Posterior cingulate gyrus (tissue), 11 donors: Measurements from ENCODE around the gene ZNF552.
"Not testable (repeated sequence)": the region's sequence is repeated elsewhere in the genome, so short reads cannot be mapped to it uniquely, and the experiment has no call there.

Source experiments
- DNase-seq, 10 donors: peaks; one replicate each; pipeline versions ENCODE4 v3.0.0 to v3.0.0-alpha.2; 2020 to 2021; ENCODE audit warnings: mixed read lengths in 3 of 10
- intact Hi-C: fragments of 100-400 bp; cut with DNase I; formaldehyde crosslinking; loops from one replicate; pipeline ENCODE4 v1.15.1; 2023

Gene ZNF552

DNA sequence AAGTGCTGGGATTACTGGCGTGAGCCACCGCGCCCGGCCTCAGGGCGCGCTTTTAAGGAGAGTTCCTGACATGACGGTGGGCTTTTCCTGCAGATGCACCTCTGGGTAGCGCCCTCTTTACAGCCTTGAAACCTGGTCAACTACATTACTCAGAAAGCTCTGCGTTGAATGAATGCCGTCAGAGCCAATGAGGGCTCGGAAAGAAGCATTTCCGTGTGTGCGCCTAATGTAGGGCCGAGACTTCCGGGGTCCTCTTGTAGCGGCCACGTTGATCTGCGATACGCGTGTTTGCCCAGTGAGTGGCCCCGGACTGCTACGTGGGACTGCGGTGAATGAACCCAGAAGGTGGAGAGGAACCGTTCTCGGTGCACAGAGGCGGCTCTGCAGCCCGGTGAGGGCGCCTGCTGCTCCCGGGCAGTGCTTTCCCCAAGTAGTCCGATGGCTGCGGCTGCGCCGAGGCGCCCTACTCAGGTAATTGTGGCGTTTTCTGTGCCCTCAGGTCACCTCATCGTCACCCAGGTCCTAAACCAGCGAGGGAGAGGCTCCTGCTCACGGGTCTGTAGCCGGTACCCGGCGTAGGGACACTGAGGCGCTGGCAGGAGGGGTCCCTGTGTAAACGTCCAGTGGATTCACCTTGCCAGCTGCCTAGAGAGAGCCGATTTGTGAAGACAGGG, 4.9 kb upstream of the ZNF552 start:
- intact Hi-C loops: loop anchor here (10.0 kb wide), 1 partner anchor 335 kb away; the partner anchor contains the start of gene ZNF329
- DNase-seq: peak; percentile 72 to 97 (median 86)

DNA sequence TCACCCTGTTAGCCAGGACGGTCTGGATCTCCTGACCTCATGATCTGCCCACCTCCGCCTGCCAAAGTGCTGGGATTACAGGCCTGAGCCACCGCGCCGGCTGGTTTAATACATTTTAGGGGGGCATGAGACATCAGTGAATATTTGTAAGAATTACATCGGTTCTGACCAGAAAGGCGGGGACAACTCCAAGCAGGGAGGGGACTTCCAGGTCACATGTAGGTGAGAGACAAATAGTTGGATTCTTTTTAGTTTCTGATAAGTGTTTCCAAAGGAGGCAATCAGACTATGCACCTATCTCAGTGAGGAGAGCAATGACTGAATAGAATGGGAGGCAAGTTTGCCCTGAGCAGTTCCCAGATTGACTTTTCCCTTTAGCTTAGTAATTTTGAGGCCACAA, 3.7 kb upstream of the ZNF552 start:
- intact Hi-C loops: loop anchor here (10.0 kb wide), 1 partner anchor 336 kb away; the partner anchor contains the start of gene ZNF329
- peak in 1 of 10 donors; percentile 50 for DNase-seq

DNA sequence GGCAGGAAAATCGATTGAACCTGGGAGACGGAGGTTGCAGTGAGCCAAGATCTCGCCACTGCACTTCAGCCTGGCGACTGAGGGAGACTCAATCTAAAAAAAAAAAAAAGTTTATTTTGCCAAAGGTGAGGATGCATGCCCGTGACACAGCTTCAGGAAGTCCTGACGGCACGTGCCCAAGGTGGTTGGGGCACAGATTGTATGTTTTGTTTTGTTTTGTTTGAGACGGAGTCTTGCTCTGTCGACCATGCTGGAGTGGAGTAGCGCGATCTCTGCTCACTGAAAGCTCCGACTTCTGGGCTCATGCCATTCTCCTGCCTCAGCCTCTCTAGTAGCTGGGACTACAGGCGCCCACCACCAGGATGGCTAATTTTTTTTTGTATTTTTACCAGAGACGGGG, 3.3 kb upstream of the ZNF552 start:
- intact Hi-C loops: loop anchor here (10.0 kb wide), 1 partner anchor 337 kb away; the partner anchor contains the start of gene ZNF329
- DNase-seq: no peak

DNA sequence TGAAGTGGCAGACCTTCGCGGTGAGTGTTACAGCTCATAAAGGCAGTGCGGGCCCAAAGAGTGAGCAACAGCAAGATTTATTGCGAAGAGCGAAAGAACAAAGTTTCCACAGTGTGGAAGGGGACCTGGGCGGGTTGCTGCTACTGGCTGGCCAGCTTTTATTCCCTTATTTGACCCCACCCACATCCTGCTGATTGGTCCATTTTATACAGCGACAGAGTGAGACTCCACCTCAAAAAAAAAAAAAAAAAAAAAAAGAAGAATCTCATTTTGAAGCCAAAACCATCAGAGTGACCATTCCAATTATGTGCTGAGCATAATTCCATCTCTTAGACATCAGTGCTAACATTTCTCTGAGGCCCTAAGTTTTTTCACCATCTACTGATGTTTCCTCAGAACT, 1.9 kb upstream of the ZNF552 start:
- no peak for DNase-seq
- intact Hi-C loops: loop anchor here (10.0 kb wide), 1 partner anchor 338 kb away; the partner anchor contains the start of gene ZNF329

DNA sequence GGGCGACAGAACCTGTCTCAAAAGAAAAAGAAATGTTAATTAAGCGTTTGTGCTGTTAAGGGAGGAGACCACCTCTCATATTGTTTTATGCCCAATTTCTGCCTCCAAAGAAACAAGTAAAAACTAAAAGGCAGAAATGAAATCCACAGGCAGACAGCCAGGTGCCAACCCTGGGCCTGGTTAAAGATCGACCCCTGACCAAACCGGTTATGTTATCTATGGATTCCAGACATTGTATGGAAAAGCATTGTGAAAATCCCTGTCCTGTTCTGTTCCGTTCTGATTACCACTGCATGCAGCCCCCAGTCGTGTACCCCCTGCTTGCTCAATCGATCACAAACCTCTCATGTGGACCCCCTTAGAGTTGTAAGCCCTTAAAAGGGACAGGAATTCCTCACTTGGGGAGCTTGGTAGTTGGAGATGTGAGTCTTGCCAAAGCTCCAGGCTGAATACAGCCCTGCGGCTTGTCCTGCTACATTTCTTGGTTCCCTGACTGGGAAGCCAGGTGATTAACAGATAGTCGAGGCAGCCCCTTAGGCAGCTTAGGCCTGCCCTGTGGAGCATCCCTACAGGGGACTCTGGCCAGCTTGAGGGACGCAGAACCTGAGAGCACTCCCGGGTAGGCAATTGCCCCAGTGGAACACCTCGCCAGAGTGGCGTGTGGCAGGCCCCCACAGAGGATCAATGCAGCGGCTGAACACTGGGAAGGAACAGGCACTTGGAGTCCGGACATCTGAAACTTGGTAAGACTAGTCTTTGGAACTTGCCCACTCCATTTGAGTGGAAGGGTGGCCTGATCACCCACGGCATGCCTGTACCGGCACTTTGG, 748 bp upstream of the ZNF552 start:
- DNase-seq: peak in 1 of 10 donors; percentile 74
- intact Hi-C loops: loop anchor here (10.0 kb wide), 1 partner anchor 339 kb away; the partner anchor contains the start of gene ZNF329

DNA sequence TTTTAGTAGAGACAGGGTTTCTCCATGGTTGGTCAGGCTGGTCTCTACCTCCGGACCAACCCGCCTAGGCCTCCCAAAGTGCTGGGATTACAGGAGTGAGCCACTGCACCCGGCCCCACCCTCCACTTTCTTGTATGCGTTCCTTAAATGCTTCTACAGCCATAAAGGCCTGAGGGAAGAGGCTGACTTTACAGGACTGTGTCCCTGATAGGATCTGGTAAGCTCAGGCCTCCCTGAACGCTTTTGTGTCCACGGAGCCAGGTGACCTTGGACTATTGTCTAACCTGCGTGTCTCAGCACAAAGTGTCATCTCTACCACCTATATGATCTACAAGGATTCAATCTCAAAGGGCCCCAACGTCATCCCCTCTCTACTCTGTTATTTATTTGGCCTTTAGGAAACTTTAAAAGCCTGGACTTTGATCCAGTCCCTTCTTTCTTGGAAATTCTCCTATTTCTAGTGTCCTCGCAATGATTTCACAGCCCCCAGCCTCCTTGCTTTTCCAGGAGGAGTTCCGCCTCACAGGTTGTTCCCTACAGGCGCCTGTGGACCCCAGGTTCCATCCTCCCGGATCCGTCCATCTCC, 701 bp downstream of the ZNF552 start:
- DNase-seq: no peak
- intact Hi-C loops: loop anchor here (10.0 kb wide), 1 partner anchor 341 kb away; the partner anchor contains the start of gene ZNF329

DNA sequence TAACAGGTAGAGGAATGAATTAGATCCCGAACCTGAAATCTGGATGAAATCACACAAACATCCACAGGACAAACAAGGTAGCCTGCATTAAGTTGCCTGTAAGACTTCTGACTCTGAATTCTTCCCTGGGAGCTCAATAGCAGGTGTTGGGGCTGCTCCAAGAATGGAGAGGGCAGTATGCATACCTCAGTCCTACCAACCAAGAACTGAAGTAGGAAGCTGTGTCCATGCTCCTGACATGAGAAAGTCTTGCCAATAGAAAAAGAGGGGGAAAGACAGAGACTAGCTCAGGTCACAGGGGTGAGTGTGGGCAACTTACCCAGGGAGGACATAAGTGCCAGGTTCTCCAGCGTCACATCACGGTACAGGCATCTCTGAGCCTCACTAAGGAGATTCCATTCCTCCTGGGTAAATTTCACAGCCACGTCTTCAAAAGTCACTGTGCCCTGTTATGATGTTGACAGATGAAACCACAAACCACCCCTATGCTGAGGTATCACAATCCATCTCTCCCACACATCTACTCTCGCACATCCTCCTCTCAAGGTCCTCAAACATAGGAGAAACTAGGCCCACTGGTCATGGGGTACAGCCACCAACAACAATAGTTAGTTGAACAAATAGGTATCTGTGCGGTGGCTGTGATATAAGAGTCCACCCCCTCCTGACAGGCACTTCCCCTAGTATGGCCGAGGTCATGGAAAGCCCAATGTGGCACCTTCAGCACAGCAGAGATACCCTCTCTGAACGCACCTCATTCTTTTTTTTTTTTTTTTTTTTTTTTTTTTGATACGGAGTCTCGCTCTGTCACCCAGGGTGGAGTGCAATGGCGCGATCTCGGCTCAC, 1.5 kb downstream of the ZNF552 start:
- intact Hi-C loops: loop anchor here (10.0 kb wide), 1 partner anchor 342 kb away; the partner anchor contains the start of gene ZNF329
- peak in 1 of 10 donors; percentile 34 for DNase-seq

DNA sequence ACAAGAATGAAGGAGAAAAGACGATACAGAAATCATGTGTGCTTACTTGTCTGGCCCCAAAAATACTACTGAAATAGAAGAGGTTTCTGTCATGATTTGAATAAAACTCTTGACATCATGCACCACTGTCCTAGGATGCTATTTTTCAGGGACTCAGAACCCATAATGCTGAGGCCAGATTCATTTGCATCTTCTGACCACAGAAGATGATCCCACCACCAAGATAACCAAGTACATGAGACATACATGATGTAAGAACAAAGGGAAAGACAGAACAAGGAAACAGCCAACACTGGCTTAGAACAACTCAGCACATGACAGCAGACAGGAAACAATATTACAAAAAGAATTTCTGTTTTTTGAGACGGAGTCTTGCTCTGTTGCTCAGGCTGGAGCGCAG, 2.5 kb downstream of the ZNF552 start:
- DNase-seq: no peak
- intact Hi-C loops: loop anchor here (10.0 kb wide), 1 partner anchor 343 kb away; the partner anchor contains the start of gene ZNF329

DNA sequence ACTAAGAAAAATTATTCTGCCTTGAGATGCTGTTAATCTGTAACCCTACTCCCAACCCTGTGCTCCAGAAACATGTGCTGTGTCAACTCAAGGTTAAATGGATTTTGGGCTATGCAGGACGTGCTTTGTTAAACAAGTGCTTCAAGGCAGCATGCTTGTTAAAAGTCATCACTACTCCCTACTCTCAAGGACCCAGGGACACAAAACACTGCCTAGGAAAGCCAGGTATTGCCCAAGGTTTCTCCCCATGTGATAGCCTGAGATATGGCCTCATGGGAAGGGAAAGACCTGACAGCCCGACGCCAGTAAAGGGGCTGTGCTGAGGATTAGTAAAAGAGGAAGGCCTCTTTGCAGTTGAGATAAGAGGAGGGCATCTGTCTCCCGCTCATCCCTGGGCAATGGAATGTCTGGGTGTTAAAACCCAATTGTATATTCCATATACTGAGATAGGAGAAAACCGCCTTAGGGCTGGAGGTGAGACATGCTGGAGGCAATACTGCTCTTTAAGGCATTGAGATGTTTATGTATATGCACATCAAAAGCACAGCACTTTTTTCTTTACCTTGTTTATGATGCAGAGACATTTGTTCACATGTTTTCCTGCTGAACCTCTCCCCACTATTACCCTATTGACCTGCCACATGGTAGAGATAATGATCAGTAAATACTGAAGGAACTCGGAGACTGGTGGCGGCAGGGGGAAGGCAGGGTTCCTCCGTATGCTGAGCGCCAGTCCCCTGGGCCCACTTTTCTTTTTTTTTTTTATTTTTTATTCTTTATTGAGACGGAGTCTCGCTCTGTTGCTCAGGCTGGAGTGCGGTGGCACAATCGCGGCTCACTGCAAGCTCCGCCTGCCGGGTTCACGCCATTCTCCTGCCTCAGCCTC, 4.1 kb downstream of the ZNF552 start:
- DNase-seq: not testable (repeated sequence)
- intact Hi-C loops: loop anchor here (10.0 kb wide), 1 partner anchor 344 kb away; the partner anchor contains the start of gene ZNF329

DNA sequence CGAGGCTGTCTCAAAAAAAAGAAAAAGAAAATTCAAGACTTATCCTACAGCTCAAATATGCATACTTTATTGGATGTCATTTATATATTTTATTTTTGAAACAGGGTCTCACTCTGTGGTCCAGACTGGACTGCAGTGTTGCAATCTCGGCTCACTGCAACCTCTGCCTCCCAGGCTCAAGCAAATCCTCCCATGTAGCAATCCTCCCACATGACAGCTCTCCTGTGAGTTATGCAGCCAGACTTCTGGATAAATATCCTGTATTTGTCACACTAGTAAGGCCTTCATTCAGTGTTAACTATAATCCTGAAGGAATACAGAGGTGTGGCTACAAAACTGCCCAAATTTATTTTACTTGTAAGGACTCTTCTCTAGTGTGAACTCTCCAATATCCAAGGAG, 7.2 kb downstream of the ZNF552 start:
- no peak for DNase-seq
- intact Hi-C loops: no loop called here

DNA sequence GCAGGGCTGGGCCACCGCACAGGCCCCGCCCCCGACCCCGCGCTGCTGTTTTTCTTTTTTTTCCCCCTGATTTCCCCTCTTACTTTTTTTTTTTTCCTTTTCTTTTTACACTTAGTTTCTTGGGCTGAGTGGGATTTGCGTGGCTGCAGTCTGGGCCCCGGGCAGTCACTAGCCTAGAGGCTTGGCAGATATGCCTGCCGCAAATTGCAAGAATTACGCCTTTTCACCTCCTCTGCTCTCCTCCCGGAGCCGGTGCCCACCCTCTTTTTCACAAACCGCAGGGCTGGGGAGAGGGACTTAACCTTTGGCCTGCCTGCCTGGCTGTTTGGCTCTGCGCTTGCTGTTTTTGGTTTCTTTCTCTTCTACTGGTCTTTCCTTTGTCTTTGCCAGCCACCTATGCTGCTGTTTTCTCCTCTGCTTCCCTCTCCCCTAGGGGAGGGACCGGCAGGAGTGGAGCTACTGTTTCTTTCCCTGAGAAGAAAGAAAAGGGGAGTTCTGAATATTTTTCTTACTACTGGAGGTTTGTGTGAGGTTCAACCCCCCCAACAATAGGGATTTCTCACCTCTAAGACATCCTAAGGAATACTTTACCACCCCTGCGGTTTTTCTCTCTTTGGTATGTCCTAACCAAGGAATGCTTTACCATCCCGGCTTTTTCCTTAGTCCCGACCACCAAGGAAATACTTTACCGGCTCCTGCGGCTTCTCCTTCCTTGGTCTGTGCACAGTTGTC, 11.0 kb downstream of the ZNF552 start:
- peak in 3 of 10 donors; percentile 9 to 83 (median 79) for DNase-seq
- intact Hi-C loops: no loop called here

DNA sequence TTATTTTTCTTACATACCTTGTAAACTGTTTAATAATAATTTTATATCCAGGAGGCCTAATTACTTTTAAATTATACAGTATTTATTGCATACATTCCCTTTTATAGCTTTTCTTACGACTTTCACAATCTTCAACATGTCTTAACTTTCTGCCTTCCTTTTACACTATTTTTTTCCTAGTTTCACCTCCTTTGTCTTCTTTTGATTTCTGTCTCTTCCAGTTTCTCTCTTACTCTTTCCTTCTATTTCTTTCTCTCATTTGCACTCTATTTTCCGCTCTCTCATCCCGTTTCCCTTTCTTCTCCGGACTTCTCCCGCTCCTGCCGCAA, 11.5 kb downstream of the ZNF552 start:
- intact Hi-C loops: no loop called here
- DNase-seq: no peak

DNA sequence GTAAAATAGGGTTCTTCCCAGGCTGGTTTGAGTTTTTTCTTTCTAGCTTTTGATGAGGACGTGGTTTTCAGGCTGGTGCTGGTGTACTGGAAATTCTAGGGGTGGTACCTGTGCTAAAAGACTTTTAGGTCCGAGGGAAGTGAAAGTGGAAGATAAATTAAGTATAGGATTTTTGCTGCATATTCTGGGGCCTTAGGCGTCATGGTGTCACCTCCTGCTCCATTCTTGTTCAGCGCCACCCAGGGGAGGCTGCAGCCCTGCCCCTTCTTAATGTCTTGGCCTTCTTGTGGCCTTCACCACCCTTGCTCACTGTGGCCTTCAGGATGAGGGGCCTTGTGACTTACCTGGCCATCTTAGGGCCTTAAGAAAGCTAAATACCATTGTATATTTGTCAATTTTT, 12.4 kb downstream of the ZNF552 start:
- intact Hi-C loops: no loop called here
- no peak for DNase-seq

DNA sequence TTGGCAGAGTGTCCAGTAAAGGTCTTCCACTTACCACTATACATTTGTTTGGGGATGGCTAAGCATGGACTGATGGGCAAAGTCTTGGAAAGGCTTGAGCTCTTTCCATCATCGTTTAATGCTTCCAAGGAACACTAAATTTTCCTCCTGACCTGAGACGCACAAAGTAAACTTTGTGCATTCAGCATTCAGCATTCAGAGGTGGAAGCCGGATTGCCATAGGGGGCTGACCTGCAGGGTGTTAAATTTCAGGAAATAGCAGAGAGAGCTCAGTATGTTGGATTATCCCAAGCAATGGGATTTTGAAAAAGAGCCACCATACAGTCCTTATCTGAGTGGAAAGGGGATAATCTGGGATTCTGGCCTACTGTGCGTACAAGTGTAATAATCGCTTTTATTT, 14.0 kb downstream of the ZNF552 start:
- intact Hi-C loops: no loop called here
- no peak for DNase-seq

DNA sequence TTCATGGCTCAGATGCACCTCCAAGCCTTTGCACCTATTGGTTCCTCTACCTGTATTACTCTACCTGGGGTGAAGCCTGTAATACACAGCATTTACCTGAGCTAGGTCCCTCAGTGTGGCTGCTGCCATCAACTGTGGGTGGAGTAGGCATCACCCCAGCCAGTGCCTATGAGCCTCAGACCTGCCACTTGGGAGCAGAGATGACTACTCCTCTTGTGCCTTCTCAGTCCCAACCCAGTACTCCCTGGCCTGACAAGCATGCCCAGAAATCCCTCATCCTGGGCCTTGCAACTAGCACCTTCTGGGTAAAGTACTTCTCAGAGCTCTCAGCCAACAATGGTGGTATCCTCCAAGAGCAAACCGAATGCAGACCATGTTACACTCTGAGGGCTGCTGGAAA, 18.1 kb downstream of the ZNF552 start:
- DNase-seq, intact Hi-C loops: not testable (repeated sequence)

DNA sequence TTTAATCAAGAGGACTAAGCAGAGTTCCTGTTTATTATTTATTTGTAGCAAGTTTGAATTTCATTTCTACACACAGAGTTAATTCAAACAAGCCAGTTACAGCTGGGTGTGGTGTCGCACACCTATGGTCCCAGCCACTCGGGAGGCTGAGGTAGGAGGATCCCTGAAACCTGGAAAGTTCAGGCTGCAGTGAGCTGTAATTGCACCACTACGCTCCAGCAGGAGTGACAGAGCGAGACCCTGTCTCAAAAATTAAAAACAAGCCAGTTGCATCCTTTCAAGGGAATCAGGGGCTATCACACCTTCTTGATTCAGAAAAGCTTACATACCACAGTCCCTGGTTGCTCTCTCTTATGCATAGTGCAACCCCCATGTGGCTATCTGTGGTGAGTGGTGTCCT, 25.4 kb downstream of the ZNF552 start:
- intact Hi-C loops: no loop called here
- no peak for DNase-seq

DNA sequence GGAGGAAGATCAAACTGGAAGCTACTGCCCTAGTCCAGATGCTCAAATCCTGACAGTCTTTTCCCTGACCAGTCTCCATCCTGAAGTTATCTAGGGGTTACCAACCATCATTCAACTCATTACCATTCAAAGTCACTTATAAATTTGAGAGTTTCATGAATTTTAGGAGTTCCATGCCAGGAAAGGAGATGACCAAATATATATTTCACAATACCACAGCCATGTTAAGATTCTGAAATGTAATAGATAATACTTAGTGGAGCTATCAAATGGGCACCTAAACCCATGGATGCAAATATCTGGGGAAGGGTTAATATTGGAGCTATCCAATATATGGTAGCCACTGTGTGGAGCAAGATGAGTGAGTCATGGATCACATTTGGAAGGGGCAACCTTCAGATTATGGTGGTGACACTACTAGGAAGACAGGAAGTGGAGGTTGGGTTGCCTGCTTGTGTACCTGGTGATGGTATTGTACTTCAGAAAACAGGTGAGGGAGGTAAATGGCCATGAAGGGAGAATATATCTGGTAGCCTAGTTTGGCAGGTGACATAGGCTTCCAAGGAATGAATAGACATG, 26.5 kb downstream of the ZNF552 start:
- no peak for DNase-seq
- intact Hi-C loops: no loop called here

DNA sequence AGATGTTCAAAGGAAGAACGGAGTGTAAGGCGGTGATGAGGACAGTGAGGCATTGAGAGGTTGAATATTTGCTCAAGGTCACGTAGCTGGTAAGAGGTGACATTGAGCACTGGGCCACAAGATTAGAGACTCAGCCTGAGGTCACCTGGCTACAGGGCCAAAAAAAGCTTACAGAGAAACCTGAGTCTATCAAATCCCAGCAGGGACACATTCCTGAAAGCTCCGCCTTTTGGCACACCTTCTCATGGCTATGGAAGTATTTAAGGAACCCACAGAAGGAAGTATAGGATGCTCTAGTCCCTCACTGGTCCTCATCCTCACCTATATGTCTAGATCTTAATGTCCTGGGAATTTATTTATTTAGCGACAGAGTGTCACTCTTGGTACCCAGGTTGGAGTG, 27.8 kb downstream of the ZNF552 start:
- intact Hi-C loops: no loop called here
- DNase-seq: no peak
